DMS79 treated with DMSO at 0.1 percent for 48 hours (cell line): ENCODE data around the gene TMEM145.
"Not testable (repeated sequence)": the region's sequence is repeated elsewhere in the genome, so short reads cannot be mapped to it uniquely, and the experiment has no call there.

Experiments
- DNase-seq: peaks from one replicate; lab custom pipeline; 2025; lab: John Stamatoyannopoulos, UW

The TMEM145 gene

DNA sequence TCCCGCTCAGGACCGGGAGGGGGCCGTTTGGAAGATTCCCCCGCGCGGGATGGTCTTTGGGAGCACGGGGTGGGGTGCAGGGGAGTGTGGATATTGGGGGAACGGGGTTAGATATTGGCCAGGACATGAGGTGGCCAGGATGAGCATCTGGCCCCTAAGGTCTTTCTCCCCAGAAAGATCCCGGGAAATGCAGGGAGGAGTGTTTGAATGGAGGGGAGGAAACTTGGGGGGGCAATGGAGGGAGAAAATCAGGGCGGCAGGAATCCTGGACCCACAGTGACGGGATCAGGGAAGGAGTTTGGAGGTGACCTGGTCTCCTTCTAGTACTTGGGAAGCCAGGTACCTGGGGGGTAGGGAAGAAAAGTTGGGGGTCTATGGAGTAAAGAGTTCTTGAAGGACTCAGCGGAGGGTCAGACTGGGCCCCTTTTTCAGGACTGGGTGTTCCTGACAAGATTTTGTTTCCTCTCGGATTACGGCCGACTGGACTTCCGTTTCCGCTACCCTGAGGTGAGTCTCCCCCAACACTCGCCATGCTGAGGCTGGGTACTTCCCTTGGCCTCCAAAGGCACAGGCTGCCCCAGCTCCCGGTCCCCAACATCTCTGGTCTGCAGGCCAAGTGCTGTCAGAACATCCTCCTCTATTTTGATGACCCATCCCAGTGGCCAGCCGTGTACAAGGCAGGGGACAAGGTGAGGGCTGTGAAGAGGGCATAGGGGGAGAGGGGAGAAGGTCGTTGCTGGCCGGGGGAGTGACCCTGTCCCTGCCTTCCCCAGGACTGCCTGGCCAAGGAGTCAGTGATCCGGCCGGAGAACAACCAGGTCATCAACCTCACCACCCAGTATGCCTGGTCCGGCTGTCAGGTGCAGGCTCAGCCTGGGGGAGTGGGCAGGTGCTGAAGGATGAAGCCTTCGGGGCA is 989 bp downstream of the TMEM145 start:
- DNase-seq: no peak

DNA sequence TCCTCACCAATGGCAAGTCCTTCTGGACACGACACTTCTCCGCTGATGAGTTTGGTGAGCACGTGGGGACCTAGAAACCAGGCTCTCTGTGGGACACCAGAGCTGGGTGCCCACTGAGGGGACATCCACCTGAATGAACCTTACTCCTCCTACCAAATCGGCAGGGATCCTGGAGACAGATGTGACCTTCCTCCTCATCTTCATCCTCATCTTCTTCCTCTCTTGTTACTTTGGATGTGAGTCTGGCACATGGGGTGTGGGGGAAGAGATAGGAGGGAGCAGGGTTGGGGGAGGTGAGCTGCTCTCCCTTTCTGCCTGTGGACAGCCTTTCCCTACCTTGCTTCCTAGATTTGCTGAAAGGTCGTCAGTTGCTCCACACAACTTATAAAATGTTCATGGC is 1.9 kb downstream of the TMEM145 start:
- DNase-seq: no peak

DNA sequence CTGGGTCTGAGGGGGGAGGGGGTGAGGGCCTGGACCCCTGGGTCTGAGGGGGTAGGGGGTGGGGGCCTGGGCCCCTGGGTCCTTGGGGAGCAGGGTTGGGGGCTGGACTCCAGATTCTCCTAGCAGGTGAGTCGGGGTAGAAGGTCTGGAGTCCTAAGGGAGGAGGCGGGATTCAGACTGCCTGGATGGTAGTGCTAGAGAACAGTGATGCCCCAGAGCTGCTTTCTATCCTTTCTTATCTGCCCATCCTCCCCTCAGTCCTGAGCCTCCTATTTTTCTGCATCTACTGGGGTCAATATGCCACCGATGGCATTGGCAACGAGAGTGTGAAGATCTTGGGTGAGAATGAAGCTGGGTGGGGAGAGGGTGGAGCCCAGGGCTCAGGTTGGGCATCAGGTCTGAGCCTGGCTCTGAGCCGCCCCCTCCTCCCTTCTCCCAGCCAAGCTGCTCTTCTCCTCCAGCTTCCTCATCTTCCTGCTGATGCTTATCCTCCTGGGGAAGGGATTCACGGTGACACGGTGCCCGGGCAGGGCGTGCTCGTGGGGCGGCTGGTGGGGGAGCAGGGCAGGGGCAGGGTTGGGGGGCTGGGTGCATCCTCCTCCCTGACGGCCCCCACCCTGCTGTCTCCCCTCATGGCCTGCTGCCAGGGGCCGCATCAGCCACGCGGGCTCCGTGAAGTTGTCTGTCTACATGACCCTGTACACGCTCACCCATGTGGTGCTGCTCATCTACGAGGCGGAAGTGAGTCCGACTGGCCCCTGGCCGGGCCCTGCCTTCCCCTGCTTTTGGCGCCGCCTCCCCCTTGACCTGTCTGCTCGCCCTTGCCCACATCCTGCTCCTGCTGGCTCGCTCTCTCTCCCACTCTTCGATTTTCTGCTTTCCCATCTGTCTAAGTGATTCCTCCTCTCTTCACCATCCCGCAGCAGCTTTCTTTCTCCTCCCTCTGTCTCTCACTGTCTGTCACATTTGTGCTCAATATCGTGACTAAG is 3.4 kb downstream of the TMEM145 start:
- no peak for DNase-seq

DNA sequence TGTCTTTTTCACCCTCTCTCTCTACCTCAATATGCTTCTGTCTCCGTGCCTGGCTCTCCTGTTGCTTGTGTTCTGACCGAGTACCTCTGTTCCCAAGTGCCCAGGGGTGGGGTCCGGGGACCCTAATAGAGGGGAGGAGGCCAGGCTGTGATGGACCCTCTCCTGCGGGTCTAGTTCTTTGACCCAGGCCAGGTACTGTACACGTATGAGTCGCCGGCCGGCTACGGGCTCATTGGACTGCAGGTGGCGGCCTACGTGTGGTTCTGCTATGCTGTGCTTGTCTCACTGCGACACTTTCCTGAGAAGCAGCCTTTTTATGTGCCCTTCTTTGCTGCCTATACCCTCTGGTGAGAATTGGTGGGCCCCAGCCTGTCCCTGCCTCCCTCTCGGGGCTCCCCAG is 4.4 kb downstream of the TMEM145 start:
- DNase-seq: no peak

DNA sequence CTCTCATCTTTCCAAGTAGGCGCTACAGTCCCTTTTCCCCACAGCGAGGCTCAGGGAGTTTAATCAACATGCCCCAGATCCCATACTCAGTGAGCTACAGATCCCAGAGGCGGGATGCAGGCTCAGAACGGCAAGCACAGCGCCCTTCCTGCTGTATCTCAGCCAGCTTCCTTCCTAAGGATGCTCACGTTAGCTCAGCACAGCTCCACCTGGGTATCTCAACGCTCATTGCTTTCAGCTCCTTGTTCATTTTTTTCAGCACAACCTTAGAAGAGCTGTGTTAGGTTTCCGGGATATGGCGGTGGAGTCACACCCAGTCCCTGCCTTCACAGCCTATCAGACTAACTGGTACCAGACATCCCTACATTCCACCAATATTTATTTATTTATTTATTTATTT is 9.2 kb downstream of the TMEM145 start:
- DNase-seq: no peak

DNA sequence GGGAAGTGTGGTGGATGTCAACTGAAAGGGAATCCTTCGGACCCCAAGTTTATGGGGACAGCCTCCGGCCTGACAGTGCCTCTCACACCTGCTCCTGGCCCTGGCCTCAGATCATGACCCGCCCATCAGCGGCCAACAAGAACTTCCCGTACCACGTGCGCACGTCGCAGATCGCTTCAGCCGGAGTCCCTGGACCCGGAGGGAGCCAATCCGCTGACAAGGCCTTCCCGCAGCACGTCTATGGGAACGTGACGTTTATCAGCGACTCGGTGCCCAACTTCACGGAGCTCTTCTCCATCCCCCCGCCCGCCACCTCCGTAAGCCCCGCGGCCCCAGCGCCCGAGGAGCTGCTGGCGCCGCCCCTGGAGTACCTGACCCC is 10.4 kb downstream of the TMEM145 start:
- no peak for DNase-seq

DNA sequence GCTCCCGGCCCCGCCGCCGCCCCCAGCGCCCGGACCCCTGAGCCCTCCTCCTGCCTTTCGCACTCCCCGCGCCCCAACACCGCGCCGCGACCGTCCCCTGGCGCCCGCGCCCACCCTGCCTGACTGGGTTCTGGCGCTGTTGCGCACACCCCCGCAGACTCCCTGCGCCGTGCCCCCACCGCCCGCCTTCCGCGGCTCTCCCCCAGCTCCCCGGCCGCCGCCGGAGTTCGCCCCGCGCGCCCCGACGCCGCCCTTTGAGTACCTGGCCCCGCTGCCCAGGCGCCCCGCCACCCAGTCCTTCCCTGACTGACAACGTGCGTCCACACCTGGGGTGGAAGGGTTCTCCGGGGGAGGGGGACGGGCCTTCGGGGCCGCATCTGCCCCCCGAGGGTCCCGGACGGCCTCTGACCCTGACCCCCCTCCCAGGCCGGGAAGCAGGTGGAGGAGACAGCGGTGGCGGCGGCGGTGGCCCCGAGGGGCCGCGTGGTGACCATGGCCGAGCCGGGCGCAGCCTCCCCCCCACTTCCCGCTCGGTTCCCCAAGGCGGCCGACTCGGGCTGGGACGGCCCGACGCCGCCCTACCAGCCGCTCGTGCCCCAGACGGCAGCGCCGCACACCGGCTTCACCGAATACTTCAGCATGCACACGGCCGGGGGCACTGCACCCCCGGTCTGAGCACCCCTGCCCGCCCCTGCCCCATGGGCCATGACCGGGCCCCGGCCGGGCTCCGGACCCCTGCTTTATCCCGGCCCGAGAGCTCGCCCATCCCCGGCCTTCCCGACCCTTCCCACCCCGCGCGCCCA is 10.9 kb downstream of the TMEM145 start:
- DNase-seq: no peak

DNA sequence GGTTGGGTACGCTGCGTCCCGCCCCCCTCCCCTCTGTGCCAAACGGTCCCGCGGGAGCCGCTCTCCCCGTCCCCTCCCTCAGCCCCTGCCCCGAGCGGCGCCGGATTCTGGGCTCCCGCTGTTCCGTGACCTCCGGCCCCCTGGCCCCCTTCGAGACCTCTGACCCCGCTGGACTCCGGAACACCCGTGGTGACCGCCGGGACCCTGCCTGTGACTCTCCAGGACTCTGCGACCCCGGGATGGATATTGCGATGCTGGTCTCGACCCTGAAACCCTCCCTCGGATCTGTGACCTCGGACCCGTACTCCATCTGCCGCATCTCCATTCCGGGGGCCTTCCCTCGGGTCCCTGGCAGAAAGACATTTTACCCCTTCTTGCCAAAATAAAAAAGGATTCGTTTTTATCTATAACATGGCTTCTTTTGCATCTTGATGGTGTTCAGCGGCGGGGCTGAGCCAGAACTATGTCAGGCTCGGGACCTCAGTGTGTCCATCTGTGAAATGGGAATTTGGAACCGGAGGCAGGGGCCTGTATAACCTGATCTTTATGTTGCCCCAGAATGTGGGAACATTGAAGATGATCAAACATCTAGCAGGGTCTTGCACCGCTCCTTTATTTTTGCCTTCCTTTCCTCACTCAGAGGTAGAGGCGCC is 11.7 kb downstream of the TMEM145 start:
- DNase-seq: no peak

DNA sequence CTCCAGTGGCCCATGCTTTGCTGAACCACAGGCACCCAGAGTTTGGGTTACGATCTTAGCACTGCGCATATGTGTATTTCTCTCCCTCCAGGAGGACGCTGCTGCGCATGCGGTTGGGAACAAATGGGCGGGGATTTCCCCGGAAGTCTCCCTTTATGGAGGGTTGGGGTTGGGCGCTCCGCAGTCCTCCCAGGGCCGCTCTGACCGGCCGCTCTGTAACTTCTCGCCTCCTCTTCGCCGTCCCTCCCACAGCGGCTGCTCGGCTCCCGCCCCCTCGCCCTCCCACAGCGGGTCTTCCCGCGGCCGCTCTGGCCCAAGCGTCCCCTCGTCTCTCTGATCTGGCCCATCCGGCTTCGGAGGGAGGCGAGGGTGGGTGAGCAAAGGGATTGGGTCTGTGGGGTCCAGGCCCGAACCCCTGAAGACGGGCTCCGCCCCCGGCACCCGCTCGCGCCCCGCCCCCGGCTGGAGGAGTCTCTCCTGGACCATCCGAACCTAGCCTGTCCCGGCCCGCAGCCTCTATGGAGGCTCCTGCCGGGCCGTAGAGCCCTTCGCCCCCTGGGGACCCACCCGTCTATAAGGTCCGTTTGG is 12.3 kb downstream of the TMEM145 start, which contains the start of gene MEGF8:
TSS of gene MEGF8 (plus strand) at position 328 of the 588 bp plus-strand sequence. CDS start 609 bp downstream, outside the sequence.
- peak; percentile 99 for DNase-seq

DNA sequence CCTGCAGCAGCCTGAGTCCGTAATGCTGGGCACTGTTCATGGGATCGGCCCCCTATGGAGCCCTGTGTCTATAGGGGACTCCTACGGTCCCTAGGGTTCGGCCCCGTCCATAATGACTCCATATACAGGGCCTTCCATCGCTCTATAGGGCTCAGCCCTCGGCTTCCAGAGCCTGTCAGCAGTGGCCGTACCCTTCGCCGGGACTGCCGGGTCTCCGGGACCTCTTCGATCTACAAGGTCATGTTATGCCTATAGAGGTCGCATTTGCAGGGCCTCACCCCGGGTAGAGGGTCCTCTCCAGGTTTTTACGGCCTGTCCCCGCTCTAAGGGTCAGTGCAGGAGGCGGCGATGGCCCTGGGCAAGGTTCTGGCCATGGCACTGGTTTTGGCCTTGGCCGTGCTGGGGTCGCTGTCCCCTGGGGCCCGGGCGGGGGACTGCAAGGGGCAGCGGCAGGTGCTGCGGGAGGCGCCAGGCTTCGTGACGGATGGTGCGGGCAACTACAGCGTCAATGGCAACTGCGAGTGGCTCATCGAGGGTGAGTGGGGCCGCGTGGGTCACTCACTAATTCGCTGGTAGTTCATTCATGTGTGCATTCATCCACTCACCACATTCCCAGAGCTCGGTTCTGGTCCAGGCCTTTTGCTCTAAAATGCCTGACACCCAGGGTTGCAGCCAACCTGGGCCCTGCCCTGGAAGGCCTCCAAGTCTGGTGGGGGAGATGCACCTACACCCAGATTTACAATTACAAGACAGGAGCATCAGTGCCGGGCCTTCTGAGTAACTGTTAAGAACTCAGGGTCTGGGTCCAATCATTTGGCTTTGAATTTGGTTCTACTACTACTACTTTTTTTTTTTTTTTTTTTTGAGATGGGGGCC is 13.0 kb downstream of the TMEM145 start:
- peak; percentile 31 for DNase-seq

DNA sequence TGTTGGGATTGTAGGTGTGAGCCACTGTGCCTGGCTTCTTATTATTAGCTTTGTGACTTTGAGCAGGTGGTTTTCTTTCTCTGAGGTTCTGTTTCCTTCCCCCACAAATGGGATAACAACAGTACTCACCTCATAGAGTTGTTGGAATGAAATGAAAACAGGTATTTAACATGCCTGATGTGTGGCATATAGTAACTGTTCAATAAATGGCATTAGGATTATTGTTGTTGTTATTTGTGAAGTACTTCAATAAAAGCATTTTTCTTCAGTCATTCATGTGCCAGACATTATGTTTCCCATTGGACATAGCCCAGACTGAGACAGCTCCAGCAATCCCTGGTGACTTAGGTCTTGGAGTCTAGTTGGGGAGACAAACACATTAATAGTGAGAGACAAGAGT is 13.9 kb downstream of the TMEM145 start:
- DNase-seq: no peak

DNA sequence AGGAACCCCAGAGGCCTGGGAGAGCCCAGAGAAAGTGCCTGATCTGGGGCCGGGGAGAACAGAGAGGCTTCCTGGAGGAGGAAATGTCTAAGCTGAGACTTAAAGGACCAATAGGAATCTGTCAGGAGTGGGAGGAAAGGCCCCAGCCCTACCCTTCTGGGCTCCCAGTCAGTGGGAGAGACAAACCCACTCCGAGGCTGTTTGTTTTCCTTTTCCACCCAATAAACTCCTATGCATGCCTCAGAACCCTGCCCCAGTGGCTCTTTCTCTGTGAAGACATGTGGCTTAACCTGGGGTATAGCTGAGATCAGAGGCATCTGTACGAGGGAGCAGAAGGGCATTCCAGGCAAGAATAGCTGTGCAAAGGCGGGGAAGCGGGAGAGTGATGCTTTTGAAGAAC is 14.3 kb downstream of the TMEM145 start:
- DNase-seq: no peak

DNA sequence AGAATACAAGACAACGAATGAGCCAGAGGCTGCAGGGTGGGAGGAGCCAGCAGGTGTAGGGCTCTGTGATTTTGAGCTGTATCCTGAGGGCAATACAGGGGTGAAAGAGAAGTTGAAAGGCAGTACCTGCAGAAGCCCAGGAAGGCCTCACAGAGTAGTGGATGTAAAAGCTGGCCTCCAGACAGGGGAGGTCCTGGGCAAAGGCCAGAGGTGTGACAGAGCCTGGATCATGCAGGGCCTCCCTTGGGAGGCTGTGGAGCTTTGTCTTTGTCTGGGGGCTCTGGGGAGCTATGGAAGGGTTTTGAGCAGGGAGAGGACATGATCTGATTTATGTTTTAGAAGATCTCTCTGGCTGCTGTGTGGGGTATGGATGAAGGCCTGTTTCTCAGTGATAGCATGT is 15.0 kb downstream of the TMEM145 start:
- no peak for DNase-seq

DNA sequence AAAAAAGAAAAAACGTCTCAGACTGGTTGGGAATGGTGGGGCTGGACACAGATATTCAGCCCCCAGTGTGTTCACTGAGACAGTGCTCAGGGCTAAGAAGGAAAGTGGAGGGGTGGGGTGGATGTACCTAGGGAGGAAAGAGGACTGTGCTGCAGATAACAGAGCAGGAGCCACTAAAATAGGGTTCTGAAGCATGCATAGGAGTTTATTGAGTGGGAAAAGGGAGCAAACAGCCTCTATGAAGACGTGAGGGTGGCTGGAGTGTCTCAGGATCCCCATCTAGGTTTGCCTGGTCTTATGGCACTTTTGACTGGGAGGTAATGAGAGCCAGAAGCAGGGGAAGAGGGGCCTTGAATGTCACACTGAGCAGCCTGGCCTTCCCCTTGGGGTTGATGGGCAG is 15.7 kb downstream of the TMEM145 start:
- no peak for DNase-seq

DNA sequence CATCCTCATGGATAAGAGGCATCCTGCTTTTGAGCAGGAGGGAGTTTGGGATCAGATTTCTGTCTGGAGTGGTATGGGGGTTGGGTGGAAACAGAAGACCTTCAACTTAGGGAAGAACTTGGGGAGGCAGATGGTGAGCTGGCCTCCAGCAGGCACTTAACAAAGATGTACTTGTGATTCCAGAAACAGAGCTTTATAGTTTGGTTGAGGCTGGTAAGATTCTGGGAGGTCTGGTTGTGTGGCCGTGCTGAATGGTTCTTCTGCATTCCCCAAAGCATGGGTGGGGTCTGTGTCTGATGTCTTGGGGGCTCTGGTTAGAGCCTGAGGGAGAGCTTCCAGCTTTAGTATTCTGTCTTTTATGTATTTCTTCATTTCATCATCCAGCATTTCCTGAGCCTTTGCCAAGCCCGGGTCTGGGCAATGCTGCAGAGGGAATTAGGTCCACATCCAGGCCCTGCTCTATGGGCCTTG is 17.2 kb downstream of the TMEM145 start:
- DNase-seq: peak; percentile 94

DNA sequence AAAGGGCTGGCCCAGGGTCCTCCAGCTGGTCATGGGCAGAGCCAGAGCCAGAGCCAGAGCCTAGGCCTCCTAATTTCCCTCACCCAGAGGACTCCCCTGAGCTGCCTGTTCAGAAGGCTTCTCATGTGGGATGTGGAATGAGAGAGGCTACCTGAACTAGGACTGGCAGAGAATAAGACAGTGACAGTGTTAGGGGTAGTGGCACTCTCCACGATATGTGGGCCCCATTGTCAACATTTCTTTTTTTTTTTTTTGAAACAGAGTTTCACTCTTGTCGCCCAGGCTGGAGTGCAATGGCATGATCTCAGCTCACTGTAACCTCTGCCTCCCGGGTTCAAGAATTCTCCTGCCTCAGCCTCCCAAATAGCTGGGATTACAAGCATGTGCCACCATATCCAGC is 18.2 kb downstream of the TMEM145 start:
- DNase-seq: not testable (repeated sequence)

DNA sequence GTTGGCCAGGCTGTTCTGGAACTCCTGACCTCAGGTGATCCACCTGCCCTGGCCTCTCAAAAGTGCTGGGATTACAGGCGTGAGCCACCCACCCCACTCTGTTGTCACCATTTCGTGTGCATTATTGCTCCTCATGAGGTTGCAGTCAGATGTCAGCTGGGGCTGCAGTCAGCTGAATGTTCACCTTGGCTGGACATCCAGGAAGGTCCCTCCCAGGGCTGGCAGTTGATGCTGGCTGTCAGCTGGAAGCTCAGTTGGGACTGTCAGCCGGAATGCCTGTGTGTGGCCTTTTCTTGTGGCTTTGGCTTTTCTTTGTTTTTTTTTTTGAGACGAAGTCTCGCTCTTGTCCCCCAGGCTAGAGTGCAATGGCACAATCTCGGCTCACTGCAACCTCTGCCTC is 18.9 kb downstream of the TMEM145 start:
- no peak for DNase-seq

DNA sequence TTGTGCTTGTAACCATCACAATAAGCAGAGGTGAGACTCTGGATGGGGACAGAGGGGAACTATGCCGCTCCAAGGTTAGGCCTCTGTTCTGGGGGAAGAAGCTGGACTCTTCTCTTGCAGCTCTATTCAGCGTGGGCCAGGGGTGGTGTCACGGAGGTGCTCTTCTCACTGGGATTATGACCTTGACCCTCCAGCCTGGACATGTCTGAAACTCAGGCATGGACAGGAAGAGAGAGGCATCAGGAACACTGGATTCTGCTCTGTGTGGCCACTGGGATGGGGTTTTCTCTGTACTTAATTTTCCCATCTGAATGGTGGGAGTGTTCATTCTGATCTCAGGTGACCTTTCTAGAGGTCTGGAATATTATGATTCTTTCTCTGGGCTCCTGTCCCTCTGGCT is 19.9 kb downstream of the TMEM145 start:
- DNase-seq: no peak

DNA sequence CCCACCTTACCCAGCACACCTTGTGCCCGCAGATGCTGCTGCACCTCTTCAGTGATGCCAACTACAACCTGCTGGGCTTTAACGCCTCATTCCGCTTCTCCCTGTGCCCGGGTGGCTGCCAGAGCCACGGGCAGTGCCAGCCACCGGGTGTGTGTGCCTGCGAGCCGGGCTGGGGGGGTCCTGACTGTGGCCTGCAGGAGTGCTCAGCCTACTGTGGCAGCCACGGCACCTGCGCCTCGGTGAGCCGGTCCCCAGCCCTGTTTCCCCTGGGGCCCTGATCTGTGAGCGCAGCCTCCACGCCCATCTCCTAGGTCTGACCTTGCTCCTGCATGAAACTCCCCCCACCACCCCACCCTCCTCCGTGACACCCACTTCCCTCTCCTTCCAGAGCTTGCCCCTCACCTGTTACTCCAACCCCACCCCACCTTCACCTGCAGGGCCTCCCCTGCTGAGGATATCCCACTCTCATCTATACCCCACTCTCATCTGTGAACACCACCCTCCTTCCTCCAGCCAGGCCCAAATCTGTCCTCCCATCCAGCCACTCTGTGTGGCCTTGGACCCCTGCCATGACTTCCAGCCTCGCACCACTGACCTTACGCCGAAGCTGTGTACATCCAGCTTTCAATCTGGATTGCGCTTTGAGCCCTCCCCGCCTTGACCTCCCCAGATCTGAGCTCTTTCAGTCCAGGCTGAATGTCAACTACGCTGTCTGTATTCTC is 21.0 kb downstream of the TMEM145 start:
- DNase-seq: no peak
